ENCODE measurements around the gene MCTP1.

DNA sequence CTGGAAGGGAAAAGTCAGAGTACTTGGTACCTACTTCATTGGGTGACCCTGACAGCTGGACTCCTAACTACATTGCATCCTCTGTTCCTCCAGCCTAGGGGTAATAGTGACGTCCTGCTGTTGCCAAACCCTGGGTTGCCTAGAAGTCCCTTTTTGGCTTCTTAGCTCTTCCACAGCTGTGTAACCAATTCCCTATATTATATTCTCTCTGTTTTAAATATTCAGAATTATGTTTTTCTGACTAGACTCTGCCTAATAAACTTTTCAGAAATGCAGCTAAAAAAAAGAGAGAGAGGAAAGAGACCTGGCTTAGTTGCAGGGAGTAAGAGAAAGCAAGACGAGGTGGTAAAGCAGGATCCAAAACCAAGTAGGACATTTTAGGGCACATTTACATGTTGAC, 28.4 kb downstream of the MCTP1 start:
- TF ChIP-seq CTCF (IDR thresholded peaks at IDR 0.05), result no peak
- no peak for TF ChIP-seq ZFX (IDR thresholded peaks at IDR 0.05; ENCODE audit: borderline replicate concordance)
